Measurements from ENCODE around the gene URAD. TPM values are rescaled to one million over a fixed set of nuclear protein-coding genes. Genes with fewer than 3 reads are reported as not detected.
"Not testable (repeated sequence)": the region's sequence is repeated elsewhere in the genome, so short reads cannot be mapped to it uniquely, and the experiment has no call there.

The URAD gene
- not detected for polyA plus RNA-seq (2013, experiment 1 of 2; ENCODE audit: insufficient read length)
- not detected for polyA plus RNA-seq (2013, experiment 2 of 2; ENCODE audit: insufficient read length)

GRCh38 chr13:27988520-27988919 lies at the start of gene URAD:
TSS of gene URAD (minus strand) at chr13:27988693. CDS start at chr13:27988637, 56 bp downstream.
- no peak for DNase-seq

- DNase-seq, result peak; percentile 50
Observed at GRCh38 chr13:28037399-28037798, 48.9 kb upstream of the URAD start.

GRCh38 chr13:28035146-28035782 lies 46.8 kb upstream of the URAD start:
- no peak for DNase-seq

DNA sequence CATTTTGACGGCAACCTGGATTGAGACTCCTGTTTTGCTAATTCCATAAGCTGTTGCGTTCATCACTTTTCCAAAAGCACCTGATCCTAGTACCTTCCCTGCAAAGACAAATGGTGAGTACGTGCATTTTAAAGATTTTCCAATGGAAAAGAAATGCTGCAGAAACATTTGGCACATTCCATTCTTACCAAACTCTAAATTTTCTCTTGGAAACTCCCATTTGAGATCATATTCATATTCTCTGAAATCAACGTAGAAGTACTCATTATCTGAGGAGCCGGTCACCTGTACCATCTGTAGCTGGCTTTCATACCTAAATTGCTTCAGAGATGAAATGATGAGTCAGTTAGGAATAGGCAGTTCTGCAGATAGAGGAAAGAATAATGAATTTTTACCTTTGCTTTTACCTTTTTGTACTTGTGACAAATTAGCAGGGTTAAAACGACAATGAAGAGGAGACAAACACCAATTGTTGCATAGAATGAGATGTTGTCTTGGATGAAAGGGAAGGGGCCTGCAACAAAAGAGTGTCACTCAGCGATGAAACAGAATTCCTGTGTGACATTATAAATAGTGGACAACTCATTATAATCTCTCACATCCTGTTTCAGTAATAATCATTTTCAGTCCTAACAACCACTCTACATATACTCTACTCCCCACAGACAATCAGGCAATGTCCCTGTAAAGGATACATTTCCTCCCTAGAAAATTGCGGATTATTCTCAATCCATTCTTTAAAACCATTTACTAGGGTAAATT lies 45.6 kb upstream of the URAD start:
- DNase-seq, result no peak

GRCh38 chr13:28032438-28032837 lies 43.9 kb upstream of the URAD start:
- DNase-seq, result not testable (repeated sequence)

- DNase-seq, result no peak
Observed at GRCh38 chr13:28031896-28032288, 43.4 kb upstream of the URAD start.

- DNase-seq, result no peak
Observed at GRCh38 chr13:28031220-28031895, 42.9 kb upstream of the URAD start.

DNA sequence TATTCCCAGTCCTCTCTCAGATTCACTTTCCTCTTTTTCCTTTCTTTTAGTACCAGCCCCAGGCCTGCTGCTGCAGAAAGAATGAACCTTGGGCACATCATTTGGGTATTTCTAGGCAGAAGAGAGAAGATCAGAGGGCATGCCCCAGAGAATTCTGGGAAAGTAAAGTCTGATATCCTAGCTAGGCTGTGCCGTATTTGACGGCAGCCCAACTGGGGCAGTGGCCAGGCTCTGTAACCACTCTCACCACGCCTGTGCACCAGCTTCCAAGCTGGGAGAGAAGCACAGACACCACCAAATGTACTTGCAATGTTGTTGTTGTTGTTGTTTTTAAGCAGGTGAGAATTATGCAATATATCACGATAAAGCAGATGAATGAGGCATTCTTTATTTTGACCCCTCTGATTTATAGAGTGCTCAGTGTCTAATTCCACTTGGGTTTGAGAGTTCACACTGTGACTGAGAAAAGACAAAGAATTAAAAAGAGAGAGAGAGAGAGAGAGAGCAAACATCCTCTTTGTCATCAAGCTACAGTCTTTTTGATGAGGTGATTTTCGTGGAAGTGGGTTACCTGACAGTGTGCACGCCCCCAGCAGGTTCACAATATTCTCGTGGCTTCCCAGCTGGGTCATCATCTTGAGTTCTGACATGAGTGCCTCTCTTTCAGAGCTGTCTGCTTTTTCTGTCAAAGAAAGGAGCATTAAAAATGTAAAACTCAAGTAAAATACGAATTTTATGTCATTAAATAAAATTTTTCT lies 39.3 kb upstream of the URAD start:
- no peak for DNase-seq

DNA sequence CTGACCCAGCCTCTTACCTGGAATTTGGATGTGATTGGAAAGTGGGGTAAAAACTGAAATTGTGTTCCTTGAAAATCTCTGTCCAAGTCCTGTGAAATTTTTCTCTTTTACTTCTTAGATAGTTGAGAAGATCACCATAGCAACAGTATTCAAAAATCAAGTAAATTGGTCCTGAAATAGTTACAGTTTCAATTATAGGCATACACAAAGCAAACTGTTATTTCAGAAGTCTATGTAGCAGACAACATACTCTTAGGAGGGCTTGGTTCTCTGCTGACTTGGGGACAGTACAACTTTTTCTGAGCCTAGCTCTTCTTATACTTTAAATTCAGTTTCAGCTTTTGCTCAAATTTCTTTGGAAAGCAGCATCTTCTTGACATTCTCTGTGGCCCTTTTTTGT lies 38.6 kb upstream of the URAD start:
- DNase-seq, result no peak

- DNase-seq, result no peak
Observed at GRCh38 chr13:28026508-28026907, 38.0 kb upstream of the URAD start.

GRCh38 chr13:28022848-28023518 lies 34.5 kb upstream of the URAD start:
- DNase-seq, result peak; percentile 33

DNA sequence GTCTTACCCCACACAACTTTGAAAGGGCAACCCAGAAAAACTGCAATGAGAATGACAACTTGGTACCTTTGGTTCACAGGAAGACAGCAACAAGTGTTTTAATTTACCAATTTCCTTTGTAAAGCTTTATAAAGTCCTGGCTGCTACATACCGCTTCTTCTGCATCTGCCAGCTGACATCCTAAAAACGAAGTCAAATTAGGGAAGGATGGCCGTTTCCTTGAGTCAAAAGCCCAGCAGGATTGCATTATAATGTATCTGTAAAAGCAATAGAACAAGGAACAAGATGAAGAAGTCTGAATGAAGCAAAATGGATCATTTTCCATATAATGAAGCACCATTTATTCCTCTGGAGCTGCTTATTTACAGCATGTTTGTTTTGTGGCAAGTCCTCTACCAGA lies 25.8 kb upstream of the URAD start:
- DNase-seq, result no peak

DNA sequence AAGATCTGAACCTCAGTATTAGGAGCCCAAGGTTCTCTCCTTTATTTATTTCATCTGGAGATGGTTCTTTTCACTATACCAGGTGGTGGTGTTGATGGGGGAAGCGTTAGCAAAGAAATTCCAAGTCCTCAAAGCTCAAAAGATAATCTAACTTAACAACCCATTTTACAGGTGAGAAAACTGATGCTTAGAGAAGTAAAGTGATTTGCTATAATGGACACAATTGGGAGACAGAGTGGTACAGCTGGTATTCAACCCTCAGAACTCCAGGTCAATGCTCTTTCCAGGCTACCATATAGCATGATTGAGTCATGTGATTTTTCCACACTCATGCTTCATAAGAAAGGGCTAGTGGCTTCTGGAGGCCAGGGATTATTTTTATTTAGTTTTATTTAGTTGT lies 25.0 kb upstream of the URAD start:
- no peak for DNase-seq

DNA sequence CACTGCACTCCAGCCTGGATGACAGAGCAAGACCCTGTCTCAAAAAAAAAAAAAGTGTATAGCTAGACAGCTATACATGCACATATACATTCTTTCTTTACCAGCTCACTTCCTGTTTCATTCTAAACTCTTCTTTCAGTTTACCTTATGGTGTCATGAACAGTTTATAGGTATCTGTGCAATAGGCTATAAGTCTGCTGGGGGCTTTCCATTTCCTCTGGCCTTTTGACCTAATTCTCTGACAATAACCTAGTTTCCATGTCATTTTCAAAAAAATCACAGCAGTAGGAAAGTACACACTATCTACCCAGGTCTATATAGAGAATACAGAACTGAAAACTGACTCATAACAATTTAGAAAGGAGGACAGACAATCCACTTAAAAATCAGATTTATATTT lies 24.4 kb upstream of the URAD start:
- peak; percentile 5 for DNase-seq

GRCh38 chr13:28012383-28012782 lies 23.9 kb upstream of the URAD start:
- no peak for DNase-seq

GRCh38 chr13:28010046-28010445 lies 21.6 kb upstream of the URAD start:
- no peak for DNase-seq

DNA sequence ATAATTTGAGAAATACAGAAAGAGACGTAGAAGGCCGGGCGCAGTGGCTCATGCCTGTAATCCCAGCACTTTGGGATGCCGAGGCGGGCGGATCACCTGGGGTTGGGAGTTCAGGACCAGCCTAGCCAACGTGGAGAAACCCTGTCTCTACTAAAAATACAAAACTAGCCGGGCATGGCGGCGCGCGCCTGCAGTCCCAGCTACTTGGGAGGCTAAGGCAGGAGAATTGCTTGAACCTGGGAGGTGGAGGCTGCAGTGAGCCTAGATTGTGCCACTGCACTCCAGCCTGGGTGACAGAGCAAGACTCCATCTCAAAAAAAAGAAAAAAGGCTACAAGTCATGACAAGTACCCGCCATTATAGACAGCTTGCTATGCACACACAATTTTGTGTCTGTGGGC lies 16.5 kb upstream of the URAD start:
- DNase-seq, result not testable (repeated sequence)

DNA sequence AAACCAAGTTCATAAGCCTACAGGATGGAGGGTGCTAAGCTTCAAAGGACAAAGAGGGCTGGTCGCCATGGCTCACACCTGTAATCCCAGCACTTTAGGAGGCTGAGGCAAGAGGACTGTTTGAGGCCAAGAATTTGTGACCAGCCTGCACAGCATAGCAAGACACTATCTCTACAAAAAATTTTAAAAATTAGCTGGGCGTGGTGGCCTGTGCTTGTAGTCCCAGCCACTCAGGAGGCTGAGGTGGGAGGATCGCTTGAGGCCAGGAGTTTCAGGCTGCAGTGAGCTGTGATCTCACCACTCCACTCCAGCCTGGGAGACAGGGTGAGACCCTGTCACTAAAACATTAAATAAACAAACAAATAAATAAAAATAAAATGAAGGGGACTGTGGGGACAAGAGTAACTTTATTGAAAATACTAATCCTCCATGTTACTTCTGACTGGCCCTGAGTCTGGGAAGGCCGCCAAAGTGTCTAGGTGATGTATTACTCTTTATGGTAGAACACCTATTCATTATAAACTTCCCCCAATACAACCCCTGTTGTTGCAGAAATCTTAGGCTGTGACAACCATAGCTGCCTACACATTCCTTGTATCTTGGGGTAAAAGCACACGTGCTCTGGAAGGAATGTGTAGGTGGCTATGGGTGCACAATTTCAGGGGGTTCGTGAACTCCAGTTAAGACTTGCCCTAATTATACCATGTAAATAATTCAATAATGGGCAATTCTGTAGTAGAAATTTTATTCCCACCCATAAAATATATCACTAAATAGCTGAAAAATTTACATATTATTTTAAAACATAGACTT lies 14.6 kb upstream of the URAD start:
- no peak for DNase-seq

GRCh38 chr13:28001837-28002473 lies 13.5 kb upstream of the URAD start:
- no peak for DNase-seq

GRCh38 chr13:28001049-28001448 lies 12.6 kb upstream of the URAD start:
- DNase-seq, result no peak

DNA sequence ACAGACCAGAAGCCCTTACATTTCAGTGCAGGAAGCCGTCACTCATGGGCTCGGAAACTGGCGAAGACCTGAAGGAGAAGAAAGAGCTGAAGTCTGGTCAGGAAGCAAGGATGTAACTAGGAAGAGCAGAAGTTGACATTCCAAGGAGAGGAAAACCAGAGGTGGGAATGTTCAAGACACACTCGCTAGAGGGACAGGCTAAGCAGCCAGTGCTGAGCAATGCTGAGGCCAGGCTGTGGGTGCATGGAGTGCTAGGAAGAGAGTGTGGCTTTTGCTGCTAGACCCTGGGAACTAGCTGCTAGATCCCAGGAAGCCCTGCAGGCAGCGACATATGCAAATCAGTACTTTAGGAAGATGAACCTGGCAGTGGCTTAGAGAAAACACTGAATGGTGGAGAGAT lies 12.1 kb upstream of the URAD start:
- no peak for DNase-seq

Data from fibroblast of skin of back (primary cell).